ENCODE measurements around the gene MPND. TPM values are rescaled to one million over a fixed set of nuclear protein-coding genes. Genes with fewer than 3 reads are reported as not detected.

MPND gene
- total RNA-seq, 1 donor from 2014 or later: 42.4 TPM

- Mint-ChIP-seq H3K27ac (no peak overlapping the region), H3K36me3 (peaks cover 3% of the 10 kb centered on the region), H3K4me1 (peaks cover 27% of the 10 kb centered on the region)
Measured at GRCh38 chr19:4367336-4367723, 24.0 kb downstream of the MPND start.

GRCh38 chr19:4367781-4368127 is 24.4 kb downstream of the MPND start:
- Mint-ChIP-seq H3K4me3 (no peak overlapping the region), H3K9me3 (no peaks in the 10 kb centered on the region), H3K27me3 (ENCODE audit: low read depth) (no peaks in the 10 kb centered on the region), H3K4me1 (peaks cover 32% of the 10 kb centered on the region), H3K27ac (peak overlapping the region; percentile 95), H3K36me3 (peaks cover 3% of the 10 kb centered on the region)
- no peak for TF ChIP-seq CTCF (IDR thresholded peaks at IDR 0.05; ENCODE audit: unreplicated experiment)
- no peak for DNase-seq (ENCODE audit: low spot score in 2 of 2, unreplicated experiment in 2 of 2)

More at GRCh38 chr19:4367336-4367723, 24.0 kb downstream of the MPND start:
- no peaks in the 10 kb centered on the region for H3K9me3 Mint-ChIP-seq
- no peak for TF ChIP-seq CTCF (IDR thresholded peaks at IDR 0.05; ENCODE audit: unreplicated experiment)
- no peak overlapping the region for H3K4me3 Mint-ChIP-seq
- no peak for DNase-seq (ENCODE audit: low spot score in 2 of 2, unreplicated experiment in 2 of 2)
- no peaks in the 10 kb centered on the region for H3K27me3 Mint-ChIP-seq (ENCODE audit: low read depth)

GRCh38 chr19:4368128-4368820 is 24.9 kb downstream of the MPND start:
- DNase-seq (ENCODE audit: low spot score in 2 of 2, unreplicated experiment in 2 of 2): no peak
- H3K4me1 Mint-ChIP-seq: peaks cover 35% of the 10 kb centered on the region
- no peaks in the 10 kb centered on the region for H3K9me3 Mint-ChIP-seq
- peaks cover 3% of the 10 kb centered on the region for H3K36me3 Mint-ChIP-seq
- TF ChIP-seq CTCF (IDR thresholded peaks at IDR 0.05; ENCODE audit: unreplicated experiment): no peak
- H3K27ac Mint-ChIP-seq: peak overlapping the region; percentile 95
- no peaks in the 10 kb centered on the region for H3K27me3 Mint-ChIP-seq (ENCODE audit: low read depth)
- no peak overlapping the region for H3K4me3 Mint-ChIP-seq

- H3K4me3 Mint-ChIP-seq: peak overlapping the region; percentile 28
Measured at GRCh38 chr19:4369109-4369887, 25.9 kb downstream of the MPND start.

DNA sequence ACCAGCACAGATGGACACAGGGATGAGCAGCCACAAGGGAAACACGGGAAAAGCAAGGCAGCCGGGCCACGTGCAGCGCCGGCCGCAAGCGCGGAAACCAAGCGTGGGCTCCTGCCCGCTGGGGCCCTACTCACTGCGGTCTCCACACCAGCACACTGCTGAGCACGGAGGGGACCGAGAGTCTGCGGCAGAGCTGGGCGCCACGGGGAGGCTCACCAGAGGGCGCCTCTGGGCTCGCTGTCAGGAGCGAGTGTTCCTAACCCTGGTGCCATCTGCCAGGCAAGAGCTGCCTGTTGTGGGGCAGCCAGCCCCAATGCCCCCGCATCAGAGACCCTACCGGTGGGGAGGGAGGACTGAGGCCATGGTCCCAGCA is 26.5 kb downstream of the MPND start:
- no peaks in the 10 kb centered on the region for H3K27me3 Mint-ChIP-seq (ENCODE audit: low read depth)
- no peaks in the 10 kb centered on the region for H3K36me3 Mint-ChIP-seq
- peak overlapping the region; percentile 93 for H3K27ac Mint-ChIP-seq
- no peak for DNase-seq (ENCODE audit: low spot score in 2 of 2, unreplicated experiment in 2 of 2)
- TF ChIP-seq CTCF (IDR thresholded peaks at IDR 0.05; ENCODE audit: unreplicated experiment): no peak
- peaks cover 44% of the 10 kb centered on the region for H3K4me1 Mint-ChIP-seq
- H3K9me3 Mint-ChIP-seq: no peaks in the 10 kb centered on the region
- H3K4me3 Mint-ChIP-seq: peak overlapping the region; percentile 28

More at GRCh38 chr19:4369109-4369887, 25.9 kb downstream of the MPND start:
- Mint-ChIP-seq H3K4me1 (peaks cover 42% of the 10 kb centered on the region), H3K27ac (peak overlapping the region; percentile 95), H3K9me3 (no peaks in the 10 kb centered on the region), H3K36me3 (no peaks in the 10 kb centered on the region), H3K27me3 (ENCODE audit: low read depth) (no peaks in the 10 kb centered on the region)
- TF ChIP-seq CTCF (IDR thresholded peaks at IDR 0.05; ENCODE audit: unreplicated experiment): no peak
- no peak for DNase-seq (ENCODE audit: low spot score in 2 of 2, unreplicated experiment in 2 of 2)

Measured in mesothelial cell of epicardium (in vitro differentiated cells).